ENCODE data around the gene KRT81. TPM values are rescaled to one million over a fixed set of nuclear protein-coding genes. Genes with fewer than 3 reads are reported as not detected.
A peak's percentile ranks its signal among the peaks of the same experiment; 100 is the strongest.

Gene KRT81
- total and polyA plus RNA-seq, 10 donors, result 0.05 to 0.37 TPM; not detected in 8

DNA sequence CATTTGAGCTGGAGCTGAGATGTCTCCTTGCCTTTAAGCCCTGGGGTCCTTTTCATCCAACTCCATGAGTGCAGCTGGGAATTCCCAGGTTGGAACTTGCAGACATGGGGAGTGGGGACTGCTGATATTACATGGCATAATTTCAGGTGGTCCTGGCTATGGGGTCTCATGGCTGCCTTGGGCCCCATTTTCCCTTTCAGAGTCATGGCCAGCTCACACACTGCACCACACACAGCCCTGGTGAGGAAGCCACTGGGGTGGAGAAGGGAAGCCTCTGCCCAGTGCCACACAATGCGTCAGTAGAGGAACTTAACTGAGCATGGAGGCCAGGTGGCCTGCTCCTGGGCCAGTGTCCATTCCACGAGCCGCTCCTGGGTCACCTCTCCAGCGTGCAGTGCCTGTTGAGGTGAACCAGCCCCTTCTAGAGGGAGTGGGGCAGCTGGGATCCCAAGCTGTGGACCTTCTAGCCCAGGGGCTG is 34.2 kb downstream of the KRT81 start:
- Histone ChIP-seq H3K27ac (no peak overlapping the region), H3K36me3 (no peaks in the 10 kb centered on the region), H3K4me3 (no peak overlapping the region), H3K4me1 (peaks cover 0 to 25% (median 16%) of the 10 kb centered on the region in 6 donors), H3K27me3 (replicated peaks in 1 of 7) (peaks cover 0 to 95% (median 29%) of the 10 kb centered on the region in 7 donors), H3K9me3 (no peaks in the 10 kb centered on the region)
- intact Hi-C loops (cut with DNase I; ENCODE audit: low total_unique reads), result no loop called here
- peak; percentile 25 for DNase-seq
- WGBS, 5 donors, result 72 to 88% (median 78%) methylated on average over 2 to 4 of the region's 4 CpGs
- TF ChIP-seq POLR2A (IDR thresholded peaks at IDR 0.05) (no peak), POLR2AphosphoS5 (IDR thresholded peaks at IDR 0.05) (no peak), CTCF (IDR thresholded peaks at IDR 0.05 in 8 of 11, conservative IDR thresholded peaks at IDR 0.05 in 3 of 11) (no peak)

DNA sequence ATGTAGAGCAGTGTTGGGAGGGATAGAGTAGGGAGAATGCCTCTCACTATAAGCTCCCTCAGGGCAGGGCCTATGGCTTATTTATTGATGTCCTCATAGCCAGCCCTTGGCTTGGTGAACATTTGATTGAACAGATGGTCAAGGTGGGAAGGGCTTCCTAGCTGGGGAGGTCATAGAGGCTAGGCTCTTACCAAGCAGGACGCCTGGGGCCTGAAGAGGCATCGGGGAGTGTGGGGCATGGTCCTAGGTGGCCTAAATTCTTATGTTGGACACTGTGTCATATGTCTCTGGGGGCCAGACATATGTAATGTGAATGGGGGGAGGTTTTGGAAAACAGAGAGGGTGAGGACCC is 34.8 kb downstream of the KRT81 start:
- no peak overlapping the region for H3K27ac ChIP-seq
- intact Hi-C loops (cut with DNase I; ENCODE audit: low total_unique reads), result no loop called here
- H3K4me3 ChIP-seq, result no peak overlapping the region
- peaks cover 0 to 25% (median 16%) of the 10 kb centered on the region in 6 donors for H3K4me1 ChIP-seq
- peaks cover 0 to 91% (median 29%) of the 10 kb centered on the region in 7 donors for H3K27me3 ChIP-seq (replicated peaks in 1 of 7)
- TF ChIP-seq POLR2A (IDR thresholded peaks at IDR 0.05) (no peak), CTCF (IDR thresholded peaks at IDR 0.05 in 8 of 11, conservative IDR thresholded peaks at IDR 0.05 in 3 of 11) (no peak), POLR2AphosphoS5 (IDR thresholded peaks at IDR 0.05) (no peak)
- no peaks in the 10 kb centered on the region for H3K9me3 ChIP-seq
- DNase-seq, result peak; percentile 6
- WGBS, 5 donors, result 33 to 78% (median 50%) methylated on average over 2 of the region's 2 CpGs
- no peaks in the 10 kb centered on the region for H3K36me3 ChIP-seq

GRCh38 chr12:52255926-52256583 is 35.3 kb downstream of the KRT81 start:
- Histone ChIP-seq H3K27ac (no peak overlapping the region), H3K36me3 (no peaks in the 10 kb centered on the region), H3K4me1 (peaks cover 0 to 25% (median 16%) of the 10 kb centered on the region in 6 donors), H3K4me3 (no peak overlapping the region), H3K27me3 (replicated peaks in 1 of 7) (peaks cover 0 to 90% (median 29%) of the 10 kb centered on the region in 7 donors), H3K9me3 (no peaks in the 10 kb centered on the region)
- intact Hi-C loops (cut with DNase I; ENCODE audit: low total_unique reads), result no loop called here
- 72 to 87% (median 86%) methylated on average over 9 of the region's 9 CpGs for WGBS, 5 donors
- DNase-seq, result peak; percentile 49
- TF ChIP-seq POLR2A (IDR thresholded peaks at IDR 0.05) (no peak), CTCF (IDR thresholded peaks at IDR 0.05 in 8 of 11, conservative IDR thresholded peaks at IDR 0.05 in 3 of 11) (no peak), POLR2AphosphoS5 (IDR thresholded peaks at IDR 0.05) (no peak)

DNA sequence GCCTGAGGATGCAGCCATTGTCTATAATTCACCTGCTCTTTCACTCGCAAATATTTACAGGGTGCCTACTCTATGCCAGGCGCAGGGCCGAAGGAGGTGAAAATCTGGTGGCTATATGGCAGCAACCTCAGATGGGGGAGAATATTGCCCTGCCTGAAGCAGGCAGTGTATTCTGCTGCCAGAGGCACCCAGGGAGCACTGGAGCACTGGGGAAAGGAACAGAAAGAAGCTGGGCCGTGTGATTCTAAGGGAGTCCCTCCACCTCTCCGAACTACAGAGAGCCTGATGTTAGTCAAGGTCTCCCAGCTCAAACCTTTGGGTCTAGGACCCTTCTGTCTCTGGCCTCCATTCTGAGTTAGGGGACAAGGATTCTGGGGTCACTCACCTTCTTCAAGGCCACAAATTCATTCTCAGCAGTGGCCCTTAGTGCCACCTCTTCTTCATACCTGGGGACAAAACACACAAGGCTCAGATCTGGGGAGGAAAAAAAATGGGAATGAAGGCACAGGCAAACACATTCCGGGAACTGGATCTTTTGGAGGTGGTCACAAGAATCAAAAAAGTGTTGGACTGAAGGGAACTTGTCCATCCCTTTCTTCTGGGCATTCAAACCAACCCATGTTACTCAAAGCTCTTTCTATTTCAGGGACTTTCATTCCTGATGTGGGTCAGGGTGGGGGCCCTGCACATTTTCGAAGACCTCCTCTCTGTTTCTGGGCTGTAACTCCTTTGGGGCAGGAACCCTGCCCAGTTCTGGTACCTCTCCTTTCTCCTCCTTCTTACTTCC is 36.2 kb downstream of the KRT81 start:
- Histone ChIP-seq H3K9me3 (no peaks in the 10 kb centered on the region), H3K4me3 (no peak overlapping the region), H3K36me3 (no peaks in the 10 kb centered on the region), H3K27me3 (replicated peaks in 1 of 7) (peaks cover 0 to 91% (median 33%) of the 10 kb centered on the region in 7 donors), H3K4me1 (peaks cover 0 to 26% (median 16%) of the 10 kb centered on the region in 6 donors), H3K27ac (no peak overlapping the region)
- TF ChIP-seq CTCF (IDR thresholded peaks at IDR 0.05 in 8 of 11, conservative IDR thresholded peaks at IDR 0.05 in 3 of 11) (no peak), POLR2A (IDR thresholded peaks at IDR 0.05) (no peak), POLR2AphosphoS5 (IDR thresholded peaks at IDR 0.05) (no peak)
- 66 to 87% (median 75%) methylated on average over 7 of the region's 7 CpGs for WGBS, 5 donors
- DNase-seq, result peak; percentile 30
- intact Hi-C loops (cut with DNase I; ENCODE audit: low total_unique reads), result no loop called here

Measured in spleen (tissue), 11 donors.